GM12878 (cell line): ENCODE measurements around the gene CTAGE9.

Experiments used
- CBX3 ChIP-seq: fragments of 200-600 bp; sonication (generic); IDR thresholded peaks from 2 replicates; pipeline ENCODE4 v1.6.1; 2016; ENCODE audit warnings: low read depth, borderline replicate concordance
- CBX5 ChIP-seq: sonication (generic); IDR thresholded peaks from 2 replicates; pipeline ENCODE4 v1.6.1; 2016; ENCODE audit warnings: low read depth, moderate library complexity, mild to moderate bottlenecking, inconsistent platforms
- CEBPB ChIP-seq, 2 experiments: fragments of 150-350 bp in 1 of 2; IDR thresholded peaks; 2 replicates each; pipeline ENCODE4 v1.6.1; 2012 to 2014; ENCODE audit warnings: low read depth in 2 of 2, low read length in 2 of 2, borderline replicate concordance in 1 of 2, inconsistent platforms in 1 of 2
- CHD2 ChIP-seq: IDR thresholded peaks from 2 replicates; pipeline ENCODE4 v1.6.1; 2011; ENCODE audit warnings: low read depth, low read length, improper control_type of control experiment, borderline replicate concordance
- EP300 ChIP-seq, 2 experiments: fragments of 150-350 bp in 1 of 2; IDR thresholded peaks; 2 replicates each; pipeline ENCODE4 v1.6.1; 2011 to 2012; ENCODE audit warnings: low read depth in 2 of 2, low read length in 2 of 2, borderline replicate concordance in 1 of 2, improper control_type of control experiment in 1 of 2, inconsistent platforms in 1 of 2; ENCODE audit not compliant: control insufficient read depth in 1 of 2
- FOXK2 ChIP-seq: fragments of 450-650 bp; IDR thresholded peaks from 2 replicates; pipeline ENCODE4 v1.6.1; 2017; ENCODE audit warnings: mild to moderate bottlenecking, moderate library complexity
- RELA ChIP-seq: fragments of 450-650 bp; IDR thresholded peaks from 2 replicates; pipeline ENCODE4 v1.8.0; 2014; ENCODE audit warnings: borderline replicate concordance; ENCODE audit not compliant: partially characterized antibody
- RFX5 ChIP-seq: IDR thresholded peaks from 2 replicates; pipeline ENCODE4 v1.6.1; 2011; ENCODE audit warnings: low read depth, low read length, improper control_type of control experiment
- TAF1 ChIP-seq: IDR thresholded peaks from 2 replicates; pipeline ENCODE4 v1.6.1; 2011; ENCODE audit warnings: mild to moderate bottlenecking, low read depth, low read length, borderline replicate concordance
- ZBED1 ChIP-seq: IDR thresholded peaks from 2 replicates; pipeline ENCODE4 v1.6.1; 2016; ENCODE audit warnings: borderline replicate concordance
- TF ChIP-seq, protein P1 (sequence below), 3 experiments: IDR thresholded peaks in 2 of 3; conservative IDR thresholded peaks in 1 of 3; 2 replicates each; pipeline ENCODE4 v1.5.1; 2011; ENCODE audit warnings: low read depth in 3 of 3, low read length in 3 of 3, mild to moderate bottlenecking in 3 of 3, control low read depth in 2 of 3, moderate library complexity in 2 of 3, inconsistent platforms in 1 of 3, mixed read lengths in 1 of 3; ENCODE audit not compliant: control insufficient read depth in 2 of 3, insufficient read depth in 1 of 3; ENCODE audit errors: extremely low read depth in 1 of 3

DNA sequence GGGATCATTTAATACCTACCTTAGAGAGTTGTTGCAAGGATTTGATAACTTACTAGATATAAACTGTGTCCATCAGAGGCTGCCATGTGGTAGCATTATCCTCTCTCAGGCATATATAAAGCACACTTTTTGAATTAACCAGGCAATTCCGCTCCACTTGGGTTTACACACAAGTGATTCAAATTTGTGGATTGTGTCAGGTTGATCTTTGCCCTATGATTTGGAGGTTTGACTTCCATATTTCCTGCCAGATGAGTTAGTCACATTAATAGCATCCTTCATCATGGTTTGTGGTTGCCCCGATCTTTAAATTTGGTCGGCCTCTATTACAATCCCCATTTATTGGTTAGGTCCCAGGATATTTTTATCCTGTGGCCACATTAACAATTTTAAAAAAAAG is 44.8 kb upstream of the CTAGE9 start:
- TF ChIP-seq EP300 (IDR thresholded peaks at IDR 0.05; ENCODE audit: borderline replicate concordance in 1 of 2, control insufficient read depth in 1 of 2, low read depth in 2 of 2, low read length in 2 of 2) (no peak), RFX5 (no peak), CEBPB (IDR thresholded peaks at IDR 0.05; ENCODE audit: borderline replicate concordance in 1 of 2, low read depth in 2 of 2, low read length in 2 of 2) (no peak), CHD2 (no peak), FOXK2 (no peak), CBX5 (no peak), RELA (no peak), ZBED1 (no peak), CBX3 (no peak), TAF1 (no peak)
- TF ChIP-seq, protein P1, sequence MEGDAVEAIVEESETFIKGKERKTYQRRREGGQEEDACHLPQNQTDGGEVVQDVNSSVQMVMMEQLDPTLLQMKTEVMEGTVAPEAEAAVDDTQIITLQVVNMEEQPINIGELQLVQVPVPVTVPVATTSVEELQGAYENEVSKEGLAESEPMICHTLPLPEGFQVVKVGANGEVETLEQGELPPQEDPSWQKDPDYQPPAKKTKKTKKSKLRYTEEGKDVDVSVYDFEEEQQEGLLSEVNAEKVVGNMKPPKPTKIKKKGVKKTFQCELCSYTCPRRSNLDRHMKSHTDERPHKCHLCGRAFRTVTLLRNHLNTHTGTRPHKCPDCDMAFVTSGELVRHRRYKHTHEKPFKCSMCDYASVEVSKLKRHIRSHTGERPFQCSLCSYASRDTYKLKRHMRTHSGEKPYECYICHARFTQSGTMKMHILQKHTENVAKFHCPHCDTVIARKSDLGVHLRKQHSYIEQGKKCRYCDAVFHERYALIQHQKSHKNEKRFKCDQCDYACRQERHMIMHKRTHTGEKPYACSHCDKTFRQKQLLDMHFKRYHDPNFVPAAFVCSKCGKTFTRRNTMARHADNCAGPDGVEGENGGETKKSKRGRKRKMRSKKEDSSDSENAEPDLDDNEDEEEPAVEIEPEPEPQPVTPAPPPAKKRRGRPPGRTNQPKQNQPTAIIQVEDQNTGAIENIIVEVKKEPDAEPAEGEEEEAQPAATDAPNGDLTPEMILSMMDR (IDR thresholded peaks at IDR 0.05 in 2 of 3, conservative IDR thresholded peaks at IDR 0.05 in 1 of 3; ENCODE audit: control insufficient read depth in 2 of 3, extremely low read depth in 1 of 3, insufficient read depth in 1 of 3, low read depth in 3 of 3, low read length in 3 of 3): no peak
